Natural killer cell (primary cell): ENCODE data around the gene NTRK2. TPM values are rescaled to one million over a fixed set of nuclear protein-coding genes. Genes with fewer than 3 reads are reported as not detected.

Experiments
- ATAC-seq, 3 donors: fragments of 150-1000 bp in 2 of 3; fragments of 200-7000 bp in 1 of 3; cut with Tn5 transposase; 1 replicate in 1 of 3; 2 replicates in 2 of 3; pipeline ENCODE4 v1.10.0; 2021; ENCODE audit warnings: mild to moderate bottlenecking in 2 of 3, moderate library complexity in 2 of 3
- DNase-seq, 2 donors: peaks; one replicate each; pipeline versions ENCODE4 v3.0.0 to v3.0.0-alpha.2; 2013 to 2021; ENCODE audit warnings: mixed read lengths in 1 of 2
- H3K27ac ChIP-seq: one replicate; pipeline ENCODE4 v1.5.1; 2013; ENCODE audit warnings: mild to moderate bottlenecking, low read length
- H3K27me3 ChIP-seq: one replicate; pipeline ENCODE4 v1.6.1; 2013; ENCODE audit warnings: low read length; ENCODE audit not compliant: control insufficient read depth, insufficient read depth
- H3K36me3 ChIP-seq: one replicate; pipeline ENCODE4 v1.6.1; 2013; ENCODE audit warnings: low read length; ENCODE audit not compliant: control insufficient read depth, insufficient read depth
- H3K4me1 ChIP-seq: one replicate; pipeline ENCODE4 v1.6.1; 2013; ENCODE audit warnings: low read length; ENCODE audit not compliant: control insufficient read depth, insufficient read depth
- H3K4me3 ChIP-seq: one replicate; pipeline ENCODE4 v1.5.1; 2013; ENCODE audit warnings: low read length
- H3K9me3 ChIP-seq: one replicate; pipeline ENCODE4 v1.6.1; 2013; ENCODE audit warnings: low read length; ENCODE audit not compliant: control insufficient read depth, insufficient read depth
- H3K27ac Mint-ChIP-seq, 2 donors: one replicate each; pipeline ENCODE4 v1.8.0; 2022; ENCODE audit warnings: mild to moderate bottlenecking in 2 of 2, mixed read lengths in 2 of 2, moderate library complexity in 1 of 2
- H3K27me3 Mint-ChIP-seq, 2 donors: one replicate each; pipeline ENCODE4 v1.8.0; 2022; ENCODE audit warnings: low read depth in 2 of 2, mixed read lengths in 2 of 2
- H3K36me3 Mint-ChIP-seq: one replicate; pipeline ENCODE4 v1.8.0; 2022; ENCODE audit warnings: mixed read lengths
- H3K4me1 Mint-ChIP-seq, 2 donors: one replicate each; pipeline ENCODE4 v1.8.0; 2022; ENCODE audit warnings: mixed read lengths in 2 of 2
- H3K4me3 Mint-ChIP-seq: one replicate; pipeline ENCODE4 v1.8.0; 2022; ENCODE audit warnings: mild to moderate bottlenecking, moderate library complexity, mixed read lengths
- H3K9me3 Mint-ChIP-seq, 2 donors: one replicate each; pipeline ENCODE4 v1.8.0; 2022; ENCODE audit warnings: mixed read lengths in 2 of 2
- WGBS: methylation state at CpG from one replicate; pipeline ENCODE4 v1.1.7; 2013; ENCODE audit warnings: missing lambda C conversion rate; ENCODE audit not compliant: insufficient coverage; 5-methylcytosine and 5-hydroxymethylcytosine counted together
- intact Hi-C: fragments of 100-400 bp; cut with micrococcal nuclease; formaldehyde crosslinking; loops from one replicate; pipeline ENCODE4 v1.14.2; 2022
- total RNA-seq, 4 donors: library from RNA; stranded (reverse); fragments of 120-200 nt in 1 of 4; gene quantifications; one replicate each; pipeline versions ENCODE4 v1.2.3 to v1.2.4, GENCODE V29; 2013 to 2022
- TF ChIP-seq, protein P1 (sequence below): fragments of 200-600 bp; IDR thresholded peaks from one replicate; pipeline ENCODE4 v1.8.0; 2022; ENCODE audit warnings: antibody characterized with exemption

Gene NTRK2
- total RNA-seq, 3 donors from 2014 or later (not counting 1 experiment from before 2014, with no cell fraction given), result 0.08 TPM; not detected in 2

DNA sequence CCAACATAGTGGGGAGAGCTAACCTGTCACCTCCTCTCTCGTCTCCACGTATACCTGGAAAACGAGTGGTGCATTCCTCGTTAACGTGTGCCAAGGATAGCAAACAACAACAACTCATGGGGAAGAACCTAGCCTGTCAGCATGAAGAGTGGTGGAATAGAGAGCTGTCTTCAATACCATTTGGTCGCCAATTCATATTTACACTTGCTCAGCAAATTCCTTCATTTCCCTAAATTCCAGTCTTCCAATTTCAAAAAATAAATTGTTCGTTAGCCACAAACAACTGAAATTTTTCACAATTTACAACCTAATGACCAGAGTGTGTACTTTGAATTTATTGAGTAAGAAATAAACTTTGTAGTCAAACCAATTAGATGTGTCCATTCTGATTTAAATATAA, 344.8 kb downstream of the NTRK2 start:
- intact Hi-C loops, result no loop called here
- H3K36me3 ChIP-seq, result no peaks in the 10 kb centered on the region
- WGBS, result 92% methylated on average over 6 of the region's 7 CpGs

DNA sequence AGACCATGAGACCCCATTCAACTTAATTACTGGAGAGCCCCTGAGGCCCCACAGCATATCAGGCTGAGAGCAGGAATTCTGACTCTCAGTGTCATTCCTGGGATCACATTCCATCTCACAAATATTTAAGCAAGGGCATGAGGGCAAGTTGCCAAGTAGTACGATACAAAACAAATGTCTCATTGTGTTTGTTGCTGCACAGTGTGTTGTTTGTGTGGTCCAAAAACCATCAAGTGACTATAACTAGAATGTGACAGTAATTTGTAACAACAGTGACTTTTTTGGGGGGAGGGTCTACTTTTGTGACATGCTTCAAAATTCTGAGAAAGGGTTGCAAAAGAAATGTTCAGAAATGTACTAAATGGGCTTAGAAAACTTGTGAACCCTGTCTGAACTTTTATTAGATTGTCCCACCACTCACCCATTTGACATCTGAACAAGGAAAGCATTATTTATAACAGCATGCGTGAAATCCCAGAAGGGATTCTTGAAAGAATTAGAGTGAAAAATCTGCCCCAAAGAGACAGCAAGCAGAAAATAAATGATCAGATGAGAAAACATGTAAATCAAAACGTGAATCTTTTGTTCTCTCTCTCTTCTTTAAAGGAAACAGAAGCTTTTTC, 347.0 kb downstream of the NTRK2 start:
- Histone ChIP-seq H3K27ac (no peak overlapping the region), H3K36me3 (no peaks in the 10 kb centered on the region), H3K4me3 (no peak overlapping the region), H3K27me3 (peaks cover 2% of the 10 kb centered on the region), H3K9me3 (no peaks in the 10 kb centered on the region), H3K4me1 (no peaks in the 10 kb centered on the region)
- Mint-ChIP-seq H3K4me3 (no peak overlapping the region), H3K27me3 (peaks cover 10 to 13% of the 10 kb centered on the region in 2 donors), H3K27ac (no peak overlapping the region), H3K36me3 (no peaks in the 10 kb centered on the region), H3K9me3 (no peaks in the 10 kb centered on the region), H3K4me1 (no peaks in the 10 kb centered on the region)
- TF ChIP-seq, protein P1, sequence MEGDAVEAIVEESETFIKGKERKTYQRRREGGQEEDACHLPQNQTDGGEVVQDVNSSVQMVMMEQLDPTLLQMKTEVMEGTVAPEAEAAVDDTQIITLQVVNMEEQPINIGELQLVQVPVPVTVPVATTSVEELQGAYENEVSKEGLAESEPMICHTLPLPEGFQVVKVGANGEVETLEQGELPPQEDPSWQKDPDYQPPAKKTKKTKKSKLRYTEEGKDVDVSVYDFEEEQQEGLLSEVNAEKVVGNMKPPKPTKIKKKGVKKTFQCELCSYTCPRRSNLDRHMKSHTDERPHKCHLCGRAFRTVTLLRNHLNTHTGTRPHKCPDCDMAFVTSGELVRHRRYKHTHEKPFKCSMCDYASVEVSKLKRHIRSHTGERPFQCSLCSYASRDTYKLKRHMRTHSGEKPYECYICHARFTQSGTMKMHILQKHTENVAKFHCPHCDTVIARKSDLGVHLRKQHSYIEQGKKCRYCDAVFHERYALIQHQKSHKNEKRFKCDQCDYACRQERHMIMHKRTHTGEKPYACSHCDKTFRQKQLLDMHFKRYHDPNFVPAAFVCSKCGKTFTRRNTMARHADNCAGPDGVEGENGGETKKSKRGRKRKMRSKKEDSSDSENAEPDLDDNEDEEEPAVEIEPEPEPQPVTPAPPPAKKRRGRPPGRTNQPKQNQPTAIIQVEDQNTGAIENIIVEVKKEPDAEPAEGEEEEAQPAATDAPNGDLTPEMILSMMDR, result no peak
- ATAC-seq (no peak), DNase-seq (no peak)
- 59% methylated on average over 3 of the region's 3 CpGs for WGBS
- intact Hi-C loops, result no loop called here

More for the DNA sequence above, 344.8 kb downstream of the NTRK2 start:
- no peaks in the 10 kb centered on the region for H3K4me1 ChIP-seq
- Mint-ChIP-seq H3K4me3 (no peak overlapping the region), H3K27ac (no peak overlapping the region), H3K36me3 (no peaks in the 10 kb centered on the region), H3K9me3 (no peaks in the 10 kb centered on the region), H3K27me3 (peaks cover 0 to 13% of the 10 kb centered on the region in 2 donors), H3K4me1 (no peaks in the 10 kb centered on the region)
- no peak for DNase-seq
- H3K27me3 ChIP-seq, result peaks cover 2% of the 10 kb centered on the region
- H3K9me3 ChIP-seq, result no peaks in the 10 kb centered on the region
- TF ChIP-seq, protein P1, result no peak
- no peak overlapping the region for H3K27ac ChIP-seq
- no peak overlapping the region for H3K4me3 ChIP-seq
- ATAC-seq, result no peak

DNA sequence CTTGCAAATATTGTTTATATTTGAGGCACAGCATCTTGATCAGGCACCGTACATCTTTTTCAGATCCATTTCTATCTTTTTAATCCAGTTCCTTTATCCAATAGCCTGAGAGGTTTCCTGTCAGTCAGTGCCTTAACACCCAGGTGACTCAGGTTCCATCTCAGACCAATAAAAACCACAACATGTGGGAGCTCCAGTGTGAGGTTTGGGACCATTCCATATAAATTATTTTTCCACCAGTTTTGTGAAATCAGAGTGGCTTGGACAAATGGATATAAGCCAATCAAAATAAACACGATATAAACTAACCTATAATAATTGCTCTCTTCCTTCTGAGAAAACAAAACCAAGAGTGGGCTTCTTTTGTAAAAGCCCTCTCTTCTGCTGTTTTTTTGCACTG, 351.3 kb downstream of the NTRK2 start:
- H3K27me3 ChIP-seq, result no peaks in the 10 kb centered on the region
- no peak overlapping the region for H3K4me3 Mint-ChIP-seq
- intact Hi-C loops, result no loop called here

More for the DNA sequence above, 351.3 kb downstream of the NTRK2 start:
- Mint-ChIP-seq H3K36me3 (no peaks in the 10 kb centered on the region), H3K27me3 (peaks cover 1 to 10% of the 10 kb centered on the region in 2 donors), H3K27ac (no peak overlapping the region), H3K9me3 (no peaks in the 10 kb centered on the region), H3K4me1 (no peaks in the 10 kb centered on the region)
- ATAC-seq (no peak), DNase-seq (no peak)
- 83% methylated on average over 2 of the region's 2 CpGs for WGBS
- Histone ChIP-seq H3K36me3 (no peaks in the 10 kb centered on the region), H3K4me3 (no peak overlapping the region), H3K4me1 (no peaks in the 10 kb centered on the region), H3K9me3 (no peaks in the 10 kb centered on the region), H3K27ac (no peak overlapping the region)
- TF ChIP-seq, protein P1, result no peak
